GM21423 (cell line): ENCODE results near the gene UNC5B.

Source experiments
- ATAC-seq: cut with Tn5 transposase; IDR thresholded peaks from one replicate; pipeline ENCODE4 v1.9.1; 2021; ENCODE audit warnings: mild to moderate bottlenecking, moderate library complexity; ENCODE audit not compliant: unreplicated experiment

Gene UNC5B

GRCh38 chr10:71222601-71223346 lies 10.4 kb downstream of the UNC5B start:
- no peak for ATAC-seq

- ATAC-seq, result no peak
Observed at GRCh38 chr10:71223347-71224058, 11.1 kb downstream of the UNC5B start.

- ATAC-seq, result no peak
Observed at GRCh38 chr10:71225291-71226058, 13.1 kb downstream of the UNC5B start.

- ATAC-seq, result no peak
Observed at GRCh38 chr10:71228875-71229675, 16.7 kb downstream of the UNC5B start.

GRCh38 chr10:71229726-71230655 lies 17.6 kb downstream of the UNC5B start:
- ATAC-seq, result no peak

- no peak for ATAC-seq
Observed at GRCh38 chr10:71230656-71231025, 18.3 kb downstream of the UNC5B start.

- ATAC-seq, result no peak
Observed at GRCh38 chr10:71231206-71231605, 18.8 kb downstream of the UNC5B start.

GRCh38 chr10:71232089-71232998 lies 20.0 kb downstream of the UNC5B start:
- ATAC-seq, result no peak

GRCh38 chr10:71233482-71233892 lies 21.1 kb downstream of the UNC5B start:
- ATAC-seq, result no peak

GRCh38 chr10:71234004-71234894 lies 21.9 kb downstream of the UNC5B start:
- ATAC-seq, result no peak

- ATAC-seq, result no peak
Observed at GRCh38 chr10:71234970-71235685, 22.8 kb downstream of the UNC5B start.

GRCh38 chr10:71235808-71236207 lies 23.4 kb downstream of the UNC5B start:
- no peak for ATAC-seq

GRCh38 chr10:71236286-71236685 lies 23.9 kb downstream of the UNC5B start:
- no peak for ATAC-seq

- no peak for ATAC-seq
Observed at GRCh38 chr10:71236822-71237682, 24.7 kb downstream of the UNC5B start.

GRCh38 chr10:71237843-71238623 lies 25.7 kb downstream of the UNC5B start:
- ATAC-seq, result no peak
